HG03432 (cell line): ENCODE results near the gene SLC25A26.

ENCODE experiments used
- ATAC-seq: cut with Tn5 transposase; IDR thresholded peaks from one replicate; pipeline ENCODE4 v1.9.1; 2021; ENCODE audit warnings: mild to moderate bottlenecking, moderate library complexity; ENCODE audit not compliant: unreplicated experiment

SLC25A26 gene

DNA sequence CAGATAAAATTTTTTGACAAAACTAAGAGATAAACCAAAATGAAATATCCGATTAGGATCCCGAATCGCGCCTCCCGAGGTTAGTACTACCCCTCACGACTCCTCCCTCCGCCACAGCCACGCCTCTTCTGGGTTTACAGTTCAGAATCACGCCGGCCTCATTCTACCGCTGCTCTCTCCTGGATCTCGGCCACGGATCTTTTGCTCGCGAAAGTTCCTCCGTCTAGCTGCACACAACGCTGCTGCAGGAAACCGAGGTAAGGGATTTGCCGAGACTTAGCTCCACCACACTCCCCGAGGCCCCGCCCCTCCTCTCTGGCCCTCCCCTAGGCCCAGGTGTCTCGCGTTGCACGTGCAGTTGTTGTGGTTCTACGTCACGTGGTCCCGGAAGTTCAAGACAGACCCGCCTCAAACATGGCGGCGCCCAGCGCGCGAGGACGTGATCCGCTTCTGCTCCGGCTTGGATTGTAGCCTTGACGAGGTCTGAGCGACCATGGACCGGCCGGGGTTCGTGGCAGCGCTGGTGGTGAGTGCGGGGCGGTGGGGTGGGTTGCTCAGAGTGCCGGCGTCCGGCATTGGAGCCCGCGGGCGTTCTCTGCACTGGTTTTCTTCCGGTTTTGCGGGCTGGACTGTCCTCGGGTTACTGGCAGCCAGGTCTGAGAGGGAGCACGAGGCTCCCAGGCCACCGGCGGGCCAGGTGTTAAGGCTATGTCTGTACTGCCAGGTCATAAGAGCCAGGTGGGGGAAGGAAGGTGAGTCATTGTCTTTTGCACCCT, at the start of gene SLC25A26:
Gene SLC25A26, plus strand, starts transcription at position 400 of the 776 bp plus-strand sequence. Its CDS starts 94 bp downstream, at position 494.
- ATAC-seq, result peak; percentile 99

DNA sequence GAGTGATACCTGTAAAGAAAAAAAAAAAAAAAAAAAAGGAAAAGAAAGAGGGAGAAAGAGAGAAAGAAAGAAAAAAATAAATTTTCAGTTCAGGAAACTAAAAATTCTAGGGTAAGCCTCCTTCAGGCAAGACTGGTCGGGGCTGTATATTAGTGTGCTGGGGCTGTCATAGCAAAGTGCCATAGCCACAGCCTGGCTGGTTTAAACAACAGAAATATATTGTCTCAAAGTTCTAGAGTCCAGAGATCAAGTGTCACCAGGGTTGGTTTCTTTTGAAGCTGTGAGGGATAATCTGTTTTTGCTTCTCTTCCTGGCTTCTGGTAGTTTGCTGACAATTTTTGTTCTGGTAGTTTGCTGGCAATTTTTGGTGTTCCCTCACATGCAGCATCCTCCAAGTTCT, 48.4 kb upstream of the SLC25A26 start:
- no peak for ATAC-seq

GRCh38 chr3:66177026-66177425, 43.8 kb upstream of the SLC25A26 start:
- ATAC-seq, result no peak

DNA sequence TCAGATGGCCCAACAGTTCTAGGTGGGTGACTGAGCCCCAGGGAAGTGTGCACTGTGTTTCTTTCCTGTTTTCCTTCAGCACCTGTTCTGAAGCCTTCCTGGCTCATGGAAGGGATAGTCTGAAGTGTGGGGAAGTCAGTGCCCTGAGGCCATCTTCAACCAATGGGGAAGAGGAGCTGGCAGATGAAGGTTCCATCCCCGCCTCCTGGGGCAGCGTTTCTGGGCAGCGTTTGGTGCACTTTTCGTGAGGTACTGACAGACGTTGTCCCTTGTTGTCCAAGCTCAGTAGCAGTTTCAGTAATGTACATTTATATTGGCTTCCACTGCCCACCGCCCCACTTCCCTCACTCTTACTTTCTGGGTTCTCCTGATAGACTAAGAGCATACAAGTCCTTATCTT, 42.6 kb upstream of the SLC25A26 start:
- no peak for ATAC-seq

GRCh38 chr3:66179793-66180192, 41.0 kb upstream of the SLC25A26 start:
- ATAC-seq, result no peak

DNA sequence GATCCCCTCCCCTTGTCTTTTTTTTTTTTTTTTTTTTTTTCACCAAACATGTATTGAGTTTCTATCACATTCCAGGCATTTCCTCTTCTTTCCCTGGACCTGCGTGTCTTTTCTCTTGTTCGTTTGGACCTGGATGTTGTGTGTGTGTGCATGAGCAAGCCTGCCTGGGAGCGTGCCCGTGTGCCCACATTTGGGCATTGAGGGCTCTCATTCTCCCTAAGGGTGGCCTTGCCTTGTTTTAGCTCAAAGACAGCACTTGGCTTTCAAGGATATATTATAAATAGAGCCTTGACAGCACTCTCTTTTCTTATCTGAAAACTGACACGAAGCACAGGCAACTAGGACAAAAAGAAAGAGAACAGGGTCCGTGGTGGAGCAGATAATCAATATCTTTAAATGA, 39.0 kb upstream of the SLC25A26 start:
- no peak for ATAC-seq

GRCh38 chr3:66182246-66182645, 38.6 kb upstream of the SLC25A26 start:
- no peak for ATAC-seq

- ATAC-seq, result no peak
Measured at GRCh38 chr3:66186545-66186944, 34.3 kb upstream of the SLC25A26 start.

DNA sequence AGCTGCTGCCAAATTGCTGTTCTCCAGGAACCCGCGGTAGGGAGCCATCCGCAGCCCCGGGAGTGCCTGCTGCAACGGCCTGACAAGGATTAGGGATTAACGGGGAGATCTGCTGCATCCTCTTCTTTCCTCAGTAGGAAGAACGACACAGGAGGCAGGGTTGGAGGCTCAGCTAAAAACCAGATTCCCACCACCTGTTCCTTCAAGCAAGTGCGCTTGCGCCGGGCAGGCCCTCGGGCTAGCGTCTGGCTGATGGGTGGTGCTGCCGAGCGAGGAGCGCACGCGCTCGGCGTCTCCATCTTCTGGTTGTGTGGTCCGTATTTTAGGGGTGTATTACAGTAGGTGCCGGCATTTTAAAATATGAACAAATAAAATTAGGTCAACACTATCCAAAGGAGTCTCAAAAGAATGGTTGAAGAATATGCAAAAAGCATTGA, 25.4 kb upstream of the SLC25A26 start:
- no peak for ATAC-seq

- ATAC-seq, result no peak
Measured at GRCh38 chr3:66196633-66197032, 24.2 kb upstream of the SLC25A26 start.

DNA sequence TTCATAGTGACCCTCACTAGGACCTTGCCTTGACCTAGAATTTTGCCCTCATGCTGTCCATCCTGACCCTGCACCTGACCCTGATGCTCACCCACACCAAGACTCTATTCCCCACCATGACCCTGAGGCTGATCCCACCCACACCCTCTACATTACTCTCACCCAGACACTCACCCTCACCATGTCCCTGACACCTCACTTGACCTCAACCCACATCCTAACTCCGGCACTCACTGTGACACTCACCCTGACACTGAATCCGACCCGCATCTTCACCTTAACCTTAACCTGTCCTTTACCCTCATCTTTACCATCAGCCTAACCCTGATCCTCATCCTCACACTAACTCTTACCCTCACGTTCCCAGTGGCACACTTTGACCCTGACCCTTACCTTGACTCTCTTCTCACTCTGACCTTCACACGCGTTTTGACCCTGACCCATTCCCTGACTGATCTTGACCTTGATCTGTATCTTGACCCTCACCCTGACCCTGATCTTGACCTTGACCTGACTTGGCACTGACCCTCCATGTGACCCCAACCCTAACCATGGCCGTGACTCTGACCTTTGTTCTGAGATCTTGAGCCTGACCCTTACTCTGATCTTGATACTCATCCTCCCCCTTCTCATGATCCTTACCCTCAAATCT, 22.2 kb upstream of the SLC25A26 start:
- ATAC-seq, result no peak

GRCh38 chr3:66199089-66199473, 21.7 kb upstream of the SLC25A26 start:
- ATAC-seq, result no peak

DNA sequence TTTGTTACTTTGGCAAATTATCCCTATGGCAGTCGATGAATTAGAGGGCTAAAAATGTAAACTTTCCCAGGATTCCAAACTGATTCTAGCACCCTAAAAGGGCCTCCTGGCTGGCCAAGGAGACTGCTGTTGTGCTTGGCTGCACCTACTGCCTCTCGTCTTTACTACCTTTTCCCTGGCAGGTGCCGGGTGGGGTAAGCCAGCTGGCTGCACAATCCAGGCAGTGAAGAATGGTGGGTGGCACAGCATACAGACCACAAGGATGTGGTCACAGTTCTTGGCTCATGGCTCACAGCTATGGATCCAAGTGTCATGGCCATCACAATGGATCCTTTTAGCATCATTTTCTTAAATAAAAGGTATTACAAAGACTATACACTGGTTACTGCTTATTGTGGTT, 20.7 kb upstream of the SLC25A26 start:
- ATAC-seq, result no peak

DNA sequence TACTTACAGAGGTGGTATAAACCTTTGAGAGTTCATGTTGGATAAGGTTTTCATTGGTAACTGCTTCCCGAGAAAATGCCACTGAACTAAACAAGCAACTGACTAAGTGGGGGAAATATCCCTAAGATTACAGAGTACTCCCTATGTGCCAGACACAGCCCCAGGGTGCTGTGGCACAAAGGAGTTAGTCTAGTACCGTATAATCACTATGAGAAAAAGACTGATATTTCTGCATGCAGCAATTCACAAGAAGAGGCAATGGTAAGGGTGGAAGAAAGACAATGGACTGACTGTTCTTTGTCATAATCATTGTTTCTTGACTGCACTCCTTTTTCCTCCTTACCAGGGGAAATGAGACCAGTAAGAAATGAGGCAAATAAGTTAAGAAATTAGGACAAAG, 20.0 kb upstream of the SLC25A26 start:
- no peak for ATAC-seq

DNA sequence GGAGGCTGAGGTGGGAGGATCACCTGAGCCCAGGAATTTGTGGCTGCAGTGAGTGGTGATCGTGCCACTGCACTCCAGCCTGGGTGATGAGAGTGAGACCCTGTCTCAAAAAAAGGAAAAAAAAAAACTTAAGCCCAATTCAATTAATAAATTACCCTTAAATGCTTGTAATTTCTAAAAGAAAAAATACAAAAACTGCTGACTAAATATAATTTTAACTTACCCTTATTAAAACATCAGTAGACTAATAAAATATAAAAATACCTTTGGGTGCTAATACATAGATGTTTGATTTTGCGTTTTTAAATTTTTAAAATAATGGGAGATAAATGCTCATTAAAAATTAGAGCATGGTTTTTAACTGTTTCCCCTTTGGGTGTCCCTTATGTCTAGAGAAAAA, 17.5 kb upstream of the SLC25A26 start:
- ATAC-seq, result no peak

DNA sequence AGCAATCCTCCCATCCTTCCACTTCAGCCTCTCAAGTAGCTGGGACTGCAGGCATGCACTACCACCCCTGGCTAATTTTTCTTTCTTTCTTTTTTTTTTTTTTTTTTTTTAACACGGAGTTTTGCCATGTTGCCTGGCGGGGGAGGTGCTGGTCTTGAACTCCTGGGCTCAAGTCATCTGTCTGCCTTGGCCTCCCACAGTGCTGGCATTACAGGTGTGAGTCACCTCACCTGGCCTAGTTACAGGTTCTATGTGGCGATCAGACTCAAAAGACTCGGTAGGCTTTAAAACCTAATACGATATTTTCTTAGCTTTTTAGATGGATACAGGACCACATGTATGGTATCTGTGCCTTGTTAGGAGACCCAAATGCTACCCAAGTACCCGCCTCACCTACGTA, 14.0 kb upstream of the SLC25A26 start:
- ATAC-seq, result no peak

DNA sequence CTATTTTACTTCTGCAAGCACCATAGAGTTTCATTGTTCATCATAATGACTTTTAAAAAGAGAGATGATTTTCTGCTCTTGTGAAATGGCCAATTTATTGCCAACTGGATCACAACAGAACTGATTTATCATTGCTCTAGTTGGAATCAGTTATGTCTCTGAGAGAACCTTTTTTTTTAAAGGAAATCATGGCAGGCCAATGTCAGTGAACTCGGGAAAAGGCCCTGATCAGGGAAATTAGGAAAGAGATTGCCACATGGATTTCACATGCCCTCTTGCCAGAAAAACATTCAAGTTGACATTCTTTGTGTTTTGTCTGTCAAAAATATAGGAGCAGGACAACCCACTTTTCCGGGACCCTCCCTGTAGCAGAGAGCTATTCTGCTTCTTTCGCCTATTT, 12.6 kb upstream of the SLC25A26 start:
- ATAC-seq, result no peak

DNA sequence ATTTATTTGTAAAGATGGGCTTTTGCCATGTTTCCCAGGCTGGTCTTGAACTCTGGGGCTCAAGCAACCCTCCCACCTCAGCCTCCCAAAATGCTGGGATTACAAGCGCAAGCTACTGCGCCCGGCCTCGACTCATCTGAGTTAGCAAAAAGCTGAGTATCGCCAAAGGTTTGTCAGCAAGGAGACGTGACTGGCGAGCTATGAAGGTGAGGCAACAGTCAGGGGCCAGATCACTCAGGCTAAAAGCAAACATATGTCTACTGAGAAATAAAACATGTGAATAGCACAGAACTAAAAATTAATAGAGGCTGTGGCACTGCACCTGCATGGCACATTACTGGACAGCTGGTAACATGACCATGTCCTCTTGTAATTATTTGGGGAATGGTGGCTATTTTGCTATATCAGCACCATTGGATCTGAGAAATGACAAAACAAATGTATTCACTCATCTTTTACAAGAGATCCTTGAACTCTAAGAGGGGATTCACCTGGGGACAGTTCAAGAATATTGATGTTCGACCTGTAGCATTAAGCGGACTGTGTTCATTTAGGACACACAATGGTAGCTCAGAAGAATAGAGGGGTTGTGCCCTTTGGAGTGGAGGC, 10.0 kb upstream of the SLC25A26 start:
- no peak for ATAC-seq

DNA sequence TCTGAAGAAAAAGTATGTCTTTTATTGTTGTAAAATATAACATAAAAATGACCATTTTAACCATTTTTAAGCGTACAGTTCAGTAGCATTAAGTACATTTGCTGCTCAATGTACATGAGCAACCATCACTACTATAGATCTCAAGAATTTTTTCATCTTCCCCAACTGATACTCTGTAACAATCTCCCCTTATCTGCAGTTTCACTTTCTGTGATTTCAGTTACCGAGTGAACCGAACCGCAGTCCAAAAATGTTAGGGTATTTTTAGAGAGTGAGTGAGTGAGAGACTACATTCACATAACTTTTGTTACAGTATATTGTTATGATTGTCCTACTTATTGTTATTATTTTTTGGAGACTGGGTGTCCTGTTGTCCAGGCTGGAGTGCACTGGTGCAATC, 9.0 kb upstream of the SLC25A26 start:
- ATAC-seq, result peak; percentile 81

DNA sequence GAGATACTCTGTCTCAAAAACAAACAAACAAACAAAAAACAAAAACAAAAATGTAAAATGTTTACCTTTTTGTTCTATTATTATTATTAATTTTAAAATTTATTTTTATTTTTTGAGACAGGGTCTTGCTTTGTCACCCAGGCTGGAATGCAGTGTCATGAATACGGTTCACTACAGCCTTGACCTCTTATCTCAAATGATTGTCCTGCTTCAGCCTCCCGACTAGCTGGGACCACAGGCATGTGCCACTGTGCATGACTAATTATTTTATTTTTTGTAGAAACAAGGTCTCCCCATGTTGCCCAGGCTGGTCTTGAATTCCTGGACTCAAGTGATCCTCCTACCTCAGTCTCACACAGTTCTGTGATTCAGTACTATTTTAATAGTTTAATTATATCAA, 5.7 kb upstream of the SLC25A26 start:
- no peak for ATAC-seq

- no peak for ATAC-seq
Measured at GRCh38 chr3:66220066-66220465, 735 bp upstream of the SLC25A26 start.

- ATAC-seq, result no peak
Measured at GRCh38 chr3:66224220-66224619, 3.4 kb downstream of the SLC25A26 start.
